ENCODE data around the gene GPX2. TPM values are rescaled to one million over a fixed set of nuclear protein-coding genes. Genes with fewer than 3 reads are reported as not detected.

The GPX2 gene
- total RNA-seq, 1 experiment from 2014 or later: not detected

DNA sequence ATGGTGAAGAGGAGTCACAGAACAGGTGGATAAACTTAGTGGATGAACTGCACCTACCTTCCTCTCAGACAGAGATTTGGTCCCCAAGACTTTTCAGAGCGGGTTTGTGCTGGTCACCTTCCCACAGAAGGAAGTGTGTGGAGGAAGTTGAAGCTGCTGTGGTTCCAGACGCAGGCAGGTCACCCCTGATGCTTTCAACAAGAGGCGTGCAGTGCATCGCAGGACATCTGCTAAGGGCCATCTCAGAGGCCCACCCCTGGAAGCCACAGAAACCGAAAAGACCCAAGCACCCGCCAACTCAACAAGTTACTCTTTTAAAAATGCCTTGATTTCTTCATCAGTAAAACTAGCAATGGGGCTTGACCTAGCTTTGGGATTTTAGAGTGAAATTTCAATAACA, 1.0 kb upstream of the GPX2 start:
- DNase-seq (ENCODE audit: extremely low read depth, low read depth): no peak

GRCh38 chr14:64940336-64940910, 2.1 kb downstream of the GPX2 start:
- no peak for DNase-seq (ENCODE audit: extremely low read depth, low read depth)

GRCh38 chr14:64939817-64940190, 2.7 kb downstream of the GPX2 start:
- DNase-seq (ENCODE audit: extremely low read depth, low read depth): no peak

DNA sequence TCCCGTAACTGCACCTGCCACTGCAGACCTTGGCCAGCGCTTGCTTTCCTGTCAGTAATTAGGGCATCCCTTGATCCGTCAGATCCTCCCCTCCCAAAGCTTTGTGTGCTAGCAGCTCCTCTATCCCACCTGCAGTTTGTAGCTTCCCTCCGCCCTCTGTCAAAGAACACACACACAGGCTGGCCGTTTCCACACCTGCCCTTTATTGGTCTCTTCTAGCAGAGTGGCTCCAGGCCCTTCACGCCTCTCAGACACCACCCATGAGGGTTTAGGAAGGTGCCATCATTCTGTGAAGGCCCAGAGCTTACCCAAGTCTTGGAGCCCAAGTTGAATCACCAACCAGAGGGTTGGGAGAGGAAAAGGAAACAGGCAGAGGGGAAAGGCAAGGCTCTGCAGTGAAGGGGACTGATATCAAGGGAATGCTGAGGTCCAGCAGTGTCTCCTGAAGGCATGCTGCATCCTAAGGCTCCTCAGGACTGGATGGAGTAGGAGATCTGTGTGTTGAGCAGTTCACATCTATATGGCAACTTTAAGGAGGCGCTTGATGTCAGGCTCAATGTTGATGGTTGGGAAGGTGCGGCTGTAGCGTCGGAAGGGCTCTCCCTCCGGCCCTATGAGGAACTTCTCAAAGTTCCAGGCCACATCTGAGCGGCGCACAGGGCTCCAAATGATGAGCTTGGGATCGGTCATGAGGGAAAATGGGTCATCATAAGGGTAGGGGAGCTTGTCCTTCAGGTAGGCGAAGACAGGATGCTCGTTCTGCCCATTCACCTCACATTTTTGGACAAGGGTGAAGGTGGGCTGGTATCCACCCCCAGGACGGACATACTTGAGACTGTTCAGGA, 3.4 kb downstream of the GPX2 start:
- no peak for DNase-seq (ENCODE audit: extremely low read depth, low read depth)

- peak; percentile 7 for DNase-seq (ENCODE audit: extremely low read depth, low read depth)
These were observed 4.7 kb downstream of the GPX2 start for GRCh38 chr14:64937821-64938193.

DNA sequence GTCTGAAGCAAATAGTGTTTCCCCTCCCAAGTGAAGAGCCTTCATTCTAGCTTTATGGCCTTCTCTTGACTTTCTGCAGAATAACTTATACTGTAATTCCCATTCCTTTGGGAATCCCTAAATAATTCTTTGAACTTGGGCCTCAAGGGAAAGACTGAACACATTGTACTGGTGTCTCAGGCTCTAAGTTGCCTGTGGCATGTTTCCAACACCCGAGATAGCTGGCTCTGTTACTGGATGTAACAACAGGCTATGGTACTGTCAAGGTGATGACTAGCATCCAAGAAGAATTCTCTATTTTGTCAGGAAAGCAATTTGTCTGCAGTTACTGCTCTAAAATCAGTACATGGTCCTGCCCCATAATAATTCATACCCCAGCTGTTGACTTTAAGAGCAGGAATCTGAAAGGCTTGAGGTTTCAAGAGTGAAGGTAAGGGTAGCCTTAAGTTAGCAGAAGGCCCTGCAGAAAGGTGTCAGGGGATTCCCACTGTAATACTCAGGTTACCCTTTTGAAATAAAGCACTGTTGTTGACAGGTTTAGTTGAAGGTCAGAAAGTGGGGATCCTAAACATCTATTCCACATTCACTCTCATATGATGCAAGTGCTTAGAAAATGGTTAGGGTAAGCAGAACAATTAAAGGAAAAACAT, 5.2 kb downstream of the GPX2 start:
- DNase-seq (ENCODE audit: extremely low read depth, low read depth): no peak

DNA sequence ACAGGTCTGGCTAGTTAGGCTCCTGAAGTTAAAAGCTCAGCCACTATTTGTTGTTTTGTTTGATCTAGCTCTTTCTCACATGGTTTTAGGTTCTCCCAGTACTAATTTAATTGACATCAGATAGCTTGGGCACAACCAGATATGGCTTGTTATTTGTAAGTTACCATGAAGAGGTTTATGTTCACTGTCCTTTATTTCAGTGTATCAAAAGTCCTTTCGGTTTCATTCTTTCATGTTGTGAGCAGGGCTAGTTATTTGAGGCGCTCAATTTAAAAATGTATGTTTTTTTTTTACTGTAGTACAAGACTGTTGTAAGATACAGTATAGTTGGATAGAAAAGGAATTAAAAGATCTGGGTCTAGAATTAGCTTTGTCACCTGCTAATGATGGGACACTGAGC, 7.0 kb downstream of the GPX2 start:
- no peak for DNase-seq (ENCODE audit: extremely low read depth, low read depth)

GRCh38 chr14:64934338-64934929, 8.1 kb downstream of the GPX2 start:
- DNase-seq (ENCODE audit: extremely low read depth, low read depth): no peak

- no peak for DNase-seq (ENCODE audit: extremely low read depth, low read depth)
These were observed 10.3 kb downstream of the GPX2 start for GRCh38 chr14:64932231-64932630.

GRCh38 chr14:64931123-64931522, 11.4 kb downstream of the GPX2 start:
- DNase-seq (ENCODE audit: extremely low read depth, low read depth): no peak

GRCh38 chr14:64930085-64930843, 12.3 kb downstream of the GPX2 start:
- DNase-seq (ENCODE audit: extremely low read depth, low read depth): no peak

- no peak for DNase-seq (ENCODE audit: extremely low read depth, low read depth)
These were observed 13.6 kb downstream of the GPX2 start for GRCh38 chr14:64929014-64929359.

GRCh38 chr14:64928239-64929013, 14.1 kb downstream of the GPX2 start:
- no peak for DNase-seq (ENCODE audit: extremely low read depth, low read depth)

DNA sequence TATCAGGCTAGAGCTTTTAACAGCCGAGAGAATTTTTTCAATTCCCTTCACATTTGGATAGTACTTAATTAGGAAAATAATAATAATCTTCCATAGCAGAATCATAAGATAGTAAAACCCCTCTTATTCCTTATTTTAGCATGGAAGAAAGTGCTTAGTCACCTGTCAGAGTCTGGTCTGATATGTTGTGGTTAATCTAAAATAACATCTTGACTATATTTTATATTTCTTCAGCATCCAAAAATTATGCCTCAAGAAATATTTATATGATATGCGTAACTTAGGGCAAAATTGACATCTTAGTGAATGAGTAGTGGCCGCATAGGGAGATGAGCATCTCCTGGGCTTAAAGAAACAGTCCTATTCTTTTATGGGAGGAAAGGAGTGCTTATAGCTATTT, 15.5 kb downstream of the GPX2 start:
- no peak for DNase-seq (ENCODE audit: extremely low read depth, low read depth)

DNA sequence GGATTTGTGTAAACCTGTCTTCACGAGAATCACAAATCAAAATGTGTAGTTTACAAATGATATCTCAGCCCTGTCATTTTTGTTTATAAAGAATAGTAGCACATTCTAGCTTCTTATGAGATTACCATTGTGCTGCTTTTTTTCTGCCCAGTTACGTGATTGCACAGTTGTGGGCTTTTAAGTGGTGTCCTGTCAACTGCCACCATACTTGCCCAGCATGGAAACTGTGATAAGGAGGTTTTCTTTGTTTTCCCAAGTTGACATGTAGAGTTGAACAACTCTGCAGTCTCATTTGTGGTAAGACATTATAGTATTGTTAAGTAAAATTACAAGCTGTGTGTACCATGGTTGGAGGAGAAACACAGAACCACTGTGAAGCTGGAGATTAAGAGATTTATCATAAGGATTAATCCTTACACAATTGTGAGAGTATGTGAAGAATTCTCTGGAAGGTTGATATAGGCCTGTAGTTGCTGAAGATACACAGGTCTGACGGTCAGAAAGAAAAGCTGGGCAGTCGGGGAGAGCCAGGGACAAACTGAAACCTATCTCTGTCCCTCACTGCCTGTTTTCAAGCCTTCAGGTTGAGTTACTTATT, 16.0 kb downstream of the GPX2 start:
- no peak for DNase-seq (ENCODE audit: extremely low read depth, low read depth)

DNA sequence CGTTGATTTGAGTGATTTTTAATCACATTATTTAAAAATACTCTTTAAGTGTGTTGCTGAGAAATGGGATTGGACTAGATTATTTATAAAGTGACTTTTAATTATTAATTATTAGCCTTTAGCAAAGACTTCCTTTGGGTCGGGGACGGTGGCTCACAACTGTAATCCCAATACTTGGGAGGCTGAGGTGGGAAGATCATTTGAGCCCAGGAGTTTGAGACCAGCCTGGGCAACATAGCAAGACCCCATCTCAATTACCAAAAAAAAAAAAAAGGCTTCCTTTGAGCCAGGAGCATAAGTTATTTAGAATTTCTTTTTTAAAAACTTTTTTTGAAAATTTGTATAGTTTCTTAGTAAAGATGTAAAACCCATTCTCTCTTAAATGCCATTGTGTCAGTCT, 19.5 kb downstream of the GPX2 start:
- no peak for DNase-seq (ENCODE audit: extremely low read depth, low read depth)

- no peak for DNase-seq (ENCODE audit: extremely low read depth, low read depth)
These were observed 22.1 kb downstream of the GPX2 start for GRCh38 chr14:64920465-64920864.

DNA sequence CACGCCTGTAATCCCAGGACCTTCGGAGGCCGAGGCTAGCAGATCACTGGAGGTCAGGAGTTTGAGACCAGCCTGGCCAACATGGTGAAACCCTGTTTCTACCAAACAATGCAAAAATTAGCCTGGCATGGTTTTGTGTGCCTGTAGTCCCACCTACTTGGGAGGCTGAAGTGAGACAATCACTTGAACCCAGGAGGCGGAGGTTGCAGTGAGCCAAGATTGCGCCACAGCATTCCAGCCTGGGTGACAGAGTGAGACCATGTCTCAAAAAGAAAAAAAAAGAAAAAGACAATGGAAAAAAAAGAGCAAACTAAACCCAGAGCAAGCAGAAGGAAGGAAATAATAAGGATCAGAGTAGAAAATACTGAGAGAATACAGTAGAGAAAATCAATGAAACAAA, 22.9 kb downstream of the GPX2 start:
- DNase-seq (ENCODE audit: extremely low read depth, low read depth): no peak

DNA sequence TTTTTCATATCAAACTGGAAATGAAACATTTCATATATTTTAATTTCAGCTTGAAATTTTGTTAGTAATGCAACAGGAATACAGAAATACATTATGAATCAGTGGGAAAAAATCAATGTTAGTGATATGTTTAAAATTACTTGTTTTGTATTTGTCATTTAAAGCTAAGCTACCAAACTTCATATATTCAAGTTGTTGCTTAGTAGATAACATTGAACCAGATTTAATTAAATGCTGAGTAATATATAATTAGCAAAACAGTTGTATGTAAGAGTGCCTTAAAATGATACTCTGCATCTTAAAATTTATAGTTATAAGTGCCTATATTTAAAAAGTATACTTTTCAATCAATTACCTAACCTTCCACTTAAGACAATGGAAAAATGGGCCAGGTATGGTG, 23.3 kb downstream of the GPX2 start:
- DNase-seq (ENCODE audit: extremely low read depth, low read depth): no peak

GRCh38 chr14:64918216-64918615, 24.3 kb downstream of the GPX2 start:
- DNase-seq (ENCODE audit: extremely low read depth, low read depth): no peak

Measured in NCI-H460 (cell line).